HEK293 (cell line): ENCODE results near the gene E2F1.

Experiments used
- CTCF ChIA-PET: fragments of 350-600 bp; formaldehyde crosslinking; extraction: SDS; loops from one replicate; lab custom pipeline; 2021; ENCODE audit warnings: antibody characterized with exemption; lab: Yijun Ruan, JAX
- POLR2A ChIA-PET: fragments of 300-600 bp; formaldehyde crosslinking; extraction: SDS; loops from one replicate; lab custom pipeline; 2020; ENCODE audit warnings: antibody characterized with exemption, inconsistent platforms; lab: Yijun Ruan, JAX
- H3K27ac ChIP-seq: fragments of 200-500 bp; sonication (Bioruptor generic); 2 replicates; pipeline ENCODE4 v1.5.1; 2014; ENCODE audit warnings: low read depth, low read length, control low read depth, inconsistent platforms; ENCODE audit errors: extremely low read depth
- H3K36me3 ChIP-seq, 2 experiments: fragments of 200-500 bp in 1 of 2; sonication (Bioruptor generic) in 1 of 2; 1 replicate in 1 of 2; 2 replicates in 1 of 2; pipeline ENCODE4 v1.5.1; 2014 to 2017; ENCODE audit warnings: inconsistent platforms in 2 of 2, low read length in 2 of 2; ENCODE audit not compliant: control insufficient read depth in 2 of 2, insufficient read depth in 1 of 2
- H3K4me1 ChIP-seq: fragments of 200-500 bp; sonication (Bioruptor generic); 2 replicates; pipeline ENCODE4 v1.5.1; 2014; ENCODE audit warnings: mild to moderate bottlenecking, low read length, inconsistent platforms; ENCODE audit not compliant: control insufficient read depth, insufficient read depth
- H3K4me3 ChIP-seq: 2 replicates; pipeline ENCODE4 v1.5.1; 2011; ENCODE audit warnings: low read depth, mild to moderate bottlenecking, control low read depth, low read length, moderate library complexity
- H3K9me3 ChIP-seq: fragments of 200-500 bp; sonication (Bioruptor generic); 2 replicates; pipeline ENCODE4 v1.5.1; 2014; ENCODE audit warnings: low read depth, low read length, inconsistent platforms; ENCODE audit not compliant: control insufficient read depth, insufficient read depth
- HIC1 ChIP-seq: fragments of 450-650 bp; formaldehyde crosslinking; IDR thresholded peaks from 2 replicates; pipeline ENCODE4 v1.5.1; 2016; ENCODE audit warnings: missing biosample characterization, missing genetic modification characterization
- KLF10 ChIP-seq: fragments of 450-650 bp; IDR thresholded peaks from 2 replicates; pipeline ENCODE4 v1.5.1; 2018; ENCODE audit warnings: missing biosample characterization, mild to moderate bottlenecking, missing genetic modification characterization
- SP2 ChIP-seq: fragments of 450-650 bp; formaldehyde crosslinking; IDR thresholded peaks from 2 replicates; pipeline ENCODE4 v1.5.1; 2016; ENCODE audit warnings: missing biosample characterization, missing genetic modification characterization
- ZBTB17 ChIP-seq: fragments of 450-650 bp; formaldehyde crosslinking; IDR thresholded peaks from 2 replicates; pipeline ENCODE4 v1.5.1; 2016; ENCODE audit warnings: missing biosample characterization, missing genetic modification characterization
- ZBTB7A ChIP-seq: fragments of 450-650 bp; formaldehyde crosslinking; IDR thresholded peaks from 2 replicates; pipeline ENCODE4 v1.5.1; 2016; ENCODE audit warnings: low read depth, missing biosample characterization, missing genetic modification characterization
- ZNF133 ChIP-seq: fragments of 450-650 bp; formaldehyde crosslinking; IDR thresholded peaks from 2 replicates; pipeline ENCODE4 v1.5.1; 2016; ENCODE audit warnings: missing biosample characterization, missing genetic modification characterization
- ZNF148 ChIP-seq: fragments of 450-650 bp; formaldehyde crosslinking; IDR thresholded peaks from 2 replicates; pipeline ENCODE4 v1.5.0; 2017; ENCODE audit warnings: missing biosample characterization, missing genetic modification characterization, borderline replicate concordance
- ZNF169 ChIP-seq: fragments of 450-650 bp; formaldehyde crosslinking; IDR thresholded peaks from 2 replicates; pipeline ENCODE4 v1.5.1; 2016; ENCODE audit warnings: missing biosample characterization, missing genetic modification characterization
- ZNF280C ChIP-seq: fragments of 450-650 bp; formaldehyde crosslinking; IDR thresholded peaks from 2 replicates; pipeline ENCODE4 v1.5.1; 2016; ENCODE audit warnings: missing biosample characterization, missing genetic modification characterization
- ZNF341 ChIP-seq: fragments of 450-650 bp; formaldehyde crosslinking; IDR thresholded peaks from 2 replicates; pipeline ENCODE4; 2016; ENCODE audit warnings: low read depth, missing biosample characterization, missing genetic modification characterization
- ZNF423 ChIP-seq: fragments of 450-650 bp; formaldehyde crosslinking; IDR thresholded peaks from 2 replicates; pipeline ENCODE4 v1.5.1; 2016; ENCODE audit warnings: missing biosample characterization, missing genetic modification characterization
- ZNF473 ChIP-seq: fragments of 450-650 bp; formaldehyde crosslinking; IDR thresholded peaks from 2 replicates; pipeline ENCODE4 v1.5.1; 2017; ENCODE audit warnings: missing biosample characterization, missing genetic modification characterization
- ZNF600 ChIP-seq: fragments of 450-650 bp; formaldehyde crosslinking; IDR thresholded peaks from 2 replicates; pipeline ENCODE4 v1.5.1; 2016; ENCODE audit warnings: missing biosample characterization, missing genetic modification characterization
- ZNF626 ChIP-seq: fragments of 450-650 bp; sonication (Bioruptor Pico); formaldehyde crosslinking; IDR thresholded peaks from 2 replicates; pipeline ENCODE4 v1.5.1; 2018; ENCODE audit warnings: missing biosample characterization, missing genetic modification characterization, inconsistent platforms
- ZNF658 ChIP-seq: fragments of 450-650 bp; formaldehyde crosslinking; IDR thresholded peaks from 2 replicates; pipeline ENCODE4; 2016; ENCODE audit warnings: missing biosample characterization, missing genetic modification characterization
- ZNF677 ChIP-seq: fragments of 450-650 bp; IDR thresholded peaks from 2 replicates; pipeline ENCODE4 v1.5.0; 2018; ENCODE audit warnings: missing biosample characterization, mild to moderate bottlenecking, missing genetic modification characterization, moderate library complexity
- ZNF837 ChIP-seq: fragments of 450-650 bp; formaldehyde crosslinking; IDR thresholded peaks from 2 replicates; pipeline ENCODE4 v1.5.1; 2016; ENCODE audit warnings: missing biosample characterization, missing genetic modification characterization

E2F1 gene

GRCh38 chr20:33667676-33668465 is 18.3 kb downstream of the E2F1 start (continued):
- TF ChIP-seq HIC1 (tag by site-specific recombination), result 0 out of 2 replicates have a peak, but pooled peaks have one; percentile 52

- Histone ChIP-seq H3K9me3 (no peaks in the 10 kb centered on the region), H3K36me3 (peaks cover 0 to 52% of the 10 kb centered on the region in 2 experiments; a peak in 1 of 3 replicates), H3K4me1 (no peaks in the 10 kb centered on the region), H3K27ac (no peak overlapping the region), H3K4me3 (no peak overlapping the region)
- TF ChIP-seq KLF10 (tag by site-specific recombination), result no peak
- CTCF ChIA-PET, result interaction anchor here (0.6 to 1.5 kb wide), 8 partner anchors 14 to 765 kb away, joined by 3 to 5 read pairs (median 3); partner anchors contain the start of gene ZNF341
- POLR2A ChIA-PET, result interaction anchor here (0.8 to 1.8 kb wide), 8 partner anchors 7 to 266 kb away, joined by 3 to 5 read pairs (median 3); partner anchors contain the start of genes CDK5RAP1 and E2F1
Observed at GRCh38 chr20:33667245-33667675, 18.9 kb downstream of the E2F1 start.

- H3K27ac ChIP-seq, result no peak within 1 kb of the TSS; the same call in 1 of the 2 replicates
- no peaks in the 10 kb centered on the region for H3K9me3 ChIP-seq
- H3K36me3 ChIP-seq, result peaks cover 0 to 45% of the 10 kb centered on the region in 2 experiments; a peak in 1 of 3 replicates
- H3K4me1 ChIP-seq, result no peaks in the 10 kb centered on the region
- CTCF ChIA-PET, result interaction anchor here (0.6 to 1.5 kb wide), 10 partner anchors 11 to 764 kb away, joined by 3 to 5 read pairs (median 3); partner anchors contain the start of gene ZNF341
- POLR2A ChIA-PET, result interaction anchor here (0.8 to 1.8 kb wide), 9 partner anchors 8 to 265 kb away, joined by 3 to 5 read pairs (median 3); partner anchors contain the start of genes CDK5RAP1, E2F1 and ZNF341
- peak within 1 kb of the TSS; percentile 6 for H3K4me3 ChIP-seq
- peak; percentile 52 for TF ChIP-seq ZNF341 (tag by site-specific recombination)
- no peak for TF ChIP-seq ZNF677 (tag by site-specific recombination)
- no peak for TF ChIP-seq ZNF133 (tag by site-specific recombination)
- TF ChIP-seq ZNF658 (tag by site-specific recombination), result no peak
- TF ChIP-seq ZNF423 (tag by site-specific recombination), result no peak
- peak; percentile 71 for TF ChIP-seq ZBTB17 (tag by site-specific recombination)
- TF ChIP-seq ZNF626 (tag by site-specific recombination), result no peak
- TF ChIP-seq ZNF280C (tag by site-specific recombination), result no peak
- TF ChIP-seq ZNF473, result no peak
- TF ChIP-seq ZNF600 (tag by site-specific recombination), result peak; percentile 53
- no peak for TF ChIP-seq ZNF169 (tag by site-specific recombination)
- TF ChIP-seq ZNF837 (tag by site-specific recombination), result no peak
- no peak for TF ChIP-seq ZNF148
- TF ChIP-seq SP2 (tag by site-specific recombination), result peak; percentile 84
- no peak for TF ChIP-seq ZBTB7A (tag by site-specific recombination)
Observed at GRCh38 chr20:33666293-33667244, 19.6 kb downstream of the E2F1 start, which contains the start of gene ACTL10. ACTL10 (plus strand) TSS chr20:33666943; CDS start chr20:33667498, 555 bp downstream.
